GM23338 (cell line): ENCODE results near the gene YIPF1. TPM values are rescaled to one million over a fixed set of nuclear protein-coding genes. Genes with fewer than 3 reads are reported as not detected.

Experiments
- ATAC-seq: fragments of 200-7000 bp; cut with Tn5 transposase; 3 replicates; pipeline ENCODE4 v1.9.1; 2020
- DNase-seq: peaks from one replicate; pipeline ENCODE4 v3.0.0-alpha.2; 2015; ENCODE audit warnings: low spot score
- H2AFZ ChIP-seq: fragments of 200-600 bp; sonication (generic); 2 replicates; pipeline ENCODE4 v1.8.0; 2016; ENCODE audit warnings: antibody characterized with exemption, mild to moderate bottlenecking, moderate library complexity
- H3F3A ChIP-seq: fragments of 200-600 bp; sonication (generic); replicated peaks from 2 replicates; pipeline ENCODE4 v1.8.0; 2017; ENCODE audit warnings: antibody characterized with exemption, mixed run types, low read depth
- H3K27ac ChIP-seq: fragments of 200-600 bp; sonication (generic); 2 replicates; pipeline ENCODE4 v1.6.1; 2016; ENCODE audit warnings: low read depth
- H3K27me3 ChIP-seq: fragments of 200-600 bp; sonication (generic); 2 replicates; pipeline ENCODE4 v1.8.0; 2016; ENCODE audit warnings: mild to moderate bottlenecking, mixed run types, moderate library complexity; ENCODE audit not compliant: insufficient read depth
- H3K36me3 ChIP-seq: fragments of 200-600 bp; sonication (generic); 2 replicates; pipeline ENCODE4 v1.8.0; 2016; ENCODE audit warnings: mild to moderate bottlenecking; ENCODE audit not compliant: insufficient read depth
- H3K4me1 ChIP-seq: fragments of 200-600 bp; sonication (generic); 2 replicates; pipeline ENCODE4 v1.8.0; 2016; ENCODE audit warnings: mild to moderate bottlenecking, moderate library complexity; ENCODE audit not compliant: insufficient read depth
- H3K4me2 ChIP-seq: fragments of 200-600 bp; sonication (generic); 2 replicates; pipeline ENCODE4 v1.7.1; 2017; ENCODE audit warnings: mixed run types
- H3K4me3 ChIP-seq: fragments of 200-600 bp; sonication (generic); 2 replicates; pipeline ENCODE4 v1.6.1; 2016; ENCODE audit warnings: mixed run types
- H3K79me2 ChIP-seq: fragments of 200-600 bp; sonication (generic); replicated peaks from 2 replicates; pipeline ENCODE4 v1.8.0; 2017; ENCODE audit warnings: mild to moderate bottlenecking; ENCODE audit not compliant: insufficient read depth
- H3K9me2 ChIP-seq: fragments of 200-600 bp; sonication (generic); 2 replicates; pipeline ENCODE4 v1.8.0; 2017; ENCODE audit not compliant: insufficient read depth
- H4K20me1 ChIP-seq: fragments of 200-600 bp; sonication (generic); replicated peaks from 2 replicates; pipeline ENCODE4 v1.8.0; 2017; ENCODE audit warnings: mild to moderate bottlenecking; ENCODE audit not compliant: insufficient read depth
- H3K27ac Mint-ChIP-seq: 2 replicates; pipeline ENCODE4 v1.8.0; 2020; ENCODE audit warnings: inconsistent platforms, mild to moderate bottlenecking, moderate library complexity, mixed read lengths
- H3K27me3 Mint-ChIP-seq: 3 replicates; pipeline ENCODE4 v1.8.0; 2022; ENCODE audit warnings: low read depth, mild to moderate bottlenecking, moderate library complexity, mixed read lengths, inconsistent platforms; ENCODE audit not compliant: insufficient read depth, poor library complexity
- H3K36me3 Mint-ChIP-seq: 3 replicates; pipeline ENCODE4 v1.8.0; 2021; ENCODE audit warnings: low read depth, mild to moderate bottlenecking, inconsistent platforms, moderate library complexity, mixed read lengths
- H3K4me1 Mint-ChIP-seq: 3 replicates; pipeline ENCODE4 v1.8.0; 2020; ENCODE audit warnings: mild to moderate bottlenecking, inconsistent platforms, mixed read lengths
- H3K4me3 Mint-ChIP-seq: 3 replicates; pipeline ENCODE4 v1.8.0; 2021; ENCODE audit warnings: moderate library complexity, mild to moderate bottlenecking, inconsistent platforms, mixed read lengths
- H3K9me3 Mint-ChIP-seq: 3 replicates; pipeline ENCODE4 v1.8.0; 2020; ENCODE audit warnings: moderate library complexity, mild to moderate bottlenecking, inconsistent platforms, mixed read lengths
- CREB1 ChIP-seq: fragments of 250-450 bp; sonication (Bioruptor Pico); IDR thresholded peaks from 2 replicates; pipeline ENCODE4 v1.5.0; 2020; ENCODE audit warnings: low read depth, mild to moderate bottlenecking, moderate library complexity
- CTCF ChIP-seq, 2 experiments: fragments of 200-600 bp in 1 of 2; sonication (generic) in 1 of 2; conservative IDR thresholded peaks; 2 replicates each; pipeline versions ENCODE4 v1.5.1 to v1.6.1; 2016 to 2017; ENCODE audit warnings: antibody characterized with exemption in 2 of 2, low read depth in 2 of 2, mild to moderate bottlenecking in 2 of 2, moderate library complexity in 1 of 2
- ETS1 ChIP-seq: IDR thresholded peaks from 2 replicates; pipeline ENCODE4 v1.6.1; 2016; ENCODE audit warnings: antibody characterized with exemption
- EZH2 ChIP-seq: fragments of 200-600 bp; sonication (generic); IDR thresholded peaks from one replicate; pipeline ENCODE4 v1.8.0; 2017; ENCODE audit warnings: antibody characterized with exemption, mild to moderate bottlenecking, low read depth; ENCODE audit not compliant: unreplicated experiment
- EZH2phosphoT487 ChIP-seq: fragments of 200-600 bp; sonication (generic); IDR thresholded peaks from one replicate; pipeline ENCODE4 v1.8.1; 2018; ENCODE audit warnings: antibody characterized with exemption; ENCODE audit not compliant: unreplicated experiment
- JUNB ChIP-seq: IDR thresholded peaks from one replicate; pipeline ENCODE4 v1.6.1; 2016; ENCODE audit warnings: antibody characterized with exemption; ENCODE audit not compliant: unreplicated experiment
- NANOG ChIP-seq: IDR thresholded peaks from 2 replicates; pipeline ENCODE4 v1.6.1; 2016; ENCODE audit warnings: antibody characterized with exemption, borderline replicate concordance
- POLR2AphosphoS5 ChIP-seq: IDR thresholded peaks from 2 replicates; pipeline ENCODE4 v1.6.1; 2016; ENCODE audit warnings: antibody characterized with exemption, low read depth
- REST ChIP-seq: IDR thresholded peaks from one replicate; pipeline ENCODE4 v1.6.1; 2018; ENCODE audit warnings: antibody characterized with exemption; ENCODE audit not compliant: unreplicated experiment
- STAT1 ChIP-seq: IDR thresholded peaks from one replicate; pipeline ENCODE4 v1.6.1; 2016; ENCODE audit warnings: antibody characterized with exemption; ENCODE audit not compliant: unreplicated experiment
- ZNF114 ChIP-seq: fragments of 250-450 bp; sonication (Bioruptor Pico); IDR thresholded peaks from 2 replicates; pipeline ENCODE4 v1.5.0; 2020; ENCODE audit warnings: mild to moderate bottlenecking, moderate library complexity
- ZNF331 ChIP-seq: fragments of 250-450 bp; sonication (Bioruptor Pico); IDR thresholded peaks from 2 replicates; pipeline ENCODE4 v1.5.0; 2020; ENCODE audit warnings: low read depth, mild to moderate bottlenecking, moderate library complexity
- polyA plus RNA-seq: library from polyadenylated mRNA; unstranded; fragments of >200 nt; fragmentation: Nextera tagmentation; extraction: Ambion mirVana; gene quantifications from 2 replicates; pipeline ENCODE4 v1.2.1, GENCODE V29; 2016
- total RNA-seq: library from RNA; depleted of rRNA; stranded (reverse); fragments of >200 nt; shearing (Covaris generic); gene quantifications from 2 replicates; pipeline ENCODE4 v1.2.3, GENCODE V29; 2014

YIPF1 gene
- total and polyA plus RNA-seq, 2 experiments from 2014 or later, result 14.1 to 24.0 TPM

GRCh38 chr1:53834776-53835175 is 54.8 kb downstream of the YIPF1 start:
- no peak overlapping the region for H3K4me3 Mint-ChIP-seq

GRCh38 chr1:53833393-53833792 is 56.2 kb downstream of the YIPF1 start:
- no peak for DNase-seq
- peaks cover 25% of the 10 kb centered on the region for H4K20me1 ChIP-seq
- no peaks in the 10 kb centered on the region for H3K27me3 ChIP-seq
- H3K79me2 ChIP-seq, result peaks cover 64% of the 10 kb centered on the region
- no peak overlapping the region for H2AFZ ChIP-seq
- no peak overlapping the region for H3K27ac Mint-ChIP-seq
- H3K27me3 Mint-ChIP-seq, result no peaks in the 10 kb centered on the region
- H3K9me2 ChIP-seq, result no peaks in the 10 kb centered on the region
- no peaks in the 10 kb centered on the region for H3K9me3 Mint-ChIP-seq
- H3K4me3 ChIP-seq, result no peak overlapping the region
- no peak overlapping the region for H3K27ac ChIP-seq
- peaks cover 49% of the 10 kb centered on the region; the same call in 2 of the 3 replicates for H3K36me3 Mint-ChIP-seq
- H3F3A ChIP-seq, result no peaks in the 10 kb centered on the region
- peaks cover 9% of the 10 kb centered on the region for H3K4me1 Mint-ChIP-seq
- no peak overlapping the region for H3K4me2 ChIP-seq
- no peak overlapping the region for H3K4me3 Mint-ChIP-seq
- H3K36me3 ChIP-seq, result no peaks in the 10 kb centered on the region
- ATAC-seq, result no peak
- H3K4me1 ChIP-seq, result 0 out of 2 replicates have a peak, but pooled peaks cover 6% of the 10 kb centered on the region
- TF ChIP-seq REST, result no peak
- no peak for TF ChIP-seq CTCF (conservative IDR thresholded peaks at IDR 0.05; ENCODE audit: low read depth in 2 of 2)
- TF ChIP-seq CREB1 (CRISPR knock-in tag), result no peak
- no peak for TF ChIP-seq ETS1
- no peak for TF ChIP-seq NANOG
- TF ChIP-seq ZNF114, result no peak
- TF ChIP-seq ZNF331, result no peak
- TF ChIP-seq STAT1, result no peak
- no peak for TF ChIP-seq POLR2AphosphoS5
- TF ChIP-seq EZH2phosphoT487, result no peak
- no peak for TF ChIP-seq EZH2
- no peak for TF ChIP-seq JUNB

More at GRCh38 chr1:53834776-53835175, 54.8 kb downstream of the YIPF1 start:
- Mint-ChIP-seq H3K27ac (no peak overlapping the region), H3K9me3 (no peaks in the 10 kb centered on the region), H3K36me3 (peaks cover 43% of the 10 kb centered on the region), H3K4me1 (peaks cover 9% of the 10 kb centered on the region), H3K27me3 (no peaks in the 10 kb centered on the region)
- no peak for ATAC-seq
- Histone ChIP-seq H3K4me3 (no peak overlapping the region), H3K27me3 (no peaks in the 10 kb centered on the region), H3F3A (no peaks in the 10 kb centered on the region), H2AFZ (no peak overlapping the region), H3K36me3 (no peaks in the 10 kb centered on the region), H3K9me2 (no peaks in the 10 kb centered on the region), H3K79me2 (peaks cover 64% of the 10 kb centered on the region), H3K27ac (no peak overlapping the region), H3K4me1 (0 out of 2 replicates have a peak, but pooled peaks cover 6% of the 10 kb centered on the region), H3K4me2 (no peak overlapping the region), H4K20me1 (peaks cover 25% of the 10 kb centered on the region)
- TF ChIP-seq NANOG (no peak), CTCF (conservative IDR thresholded peaks at IDR 0.05; ENCODE audit: low read depth in 2 of 2) (no peak)
- no peak for DNase-seq
